ENCODE results near the gene LTB4R.
A peak's percentile ranks its signal among the peaks of the same experiment; 100 is the strongest.

Gene LTB4R

DNA sequence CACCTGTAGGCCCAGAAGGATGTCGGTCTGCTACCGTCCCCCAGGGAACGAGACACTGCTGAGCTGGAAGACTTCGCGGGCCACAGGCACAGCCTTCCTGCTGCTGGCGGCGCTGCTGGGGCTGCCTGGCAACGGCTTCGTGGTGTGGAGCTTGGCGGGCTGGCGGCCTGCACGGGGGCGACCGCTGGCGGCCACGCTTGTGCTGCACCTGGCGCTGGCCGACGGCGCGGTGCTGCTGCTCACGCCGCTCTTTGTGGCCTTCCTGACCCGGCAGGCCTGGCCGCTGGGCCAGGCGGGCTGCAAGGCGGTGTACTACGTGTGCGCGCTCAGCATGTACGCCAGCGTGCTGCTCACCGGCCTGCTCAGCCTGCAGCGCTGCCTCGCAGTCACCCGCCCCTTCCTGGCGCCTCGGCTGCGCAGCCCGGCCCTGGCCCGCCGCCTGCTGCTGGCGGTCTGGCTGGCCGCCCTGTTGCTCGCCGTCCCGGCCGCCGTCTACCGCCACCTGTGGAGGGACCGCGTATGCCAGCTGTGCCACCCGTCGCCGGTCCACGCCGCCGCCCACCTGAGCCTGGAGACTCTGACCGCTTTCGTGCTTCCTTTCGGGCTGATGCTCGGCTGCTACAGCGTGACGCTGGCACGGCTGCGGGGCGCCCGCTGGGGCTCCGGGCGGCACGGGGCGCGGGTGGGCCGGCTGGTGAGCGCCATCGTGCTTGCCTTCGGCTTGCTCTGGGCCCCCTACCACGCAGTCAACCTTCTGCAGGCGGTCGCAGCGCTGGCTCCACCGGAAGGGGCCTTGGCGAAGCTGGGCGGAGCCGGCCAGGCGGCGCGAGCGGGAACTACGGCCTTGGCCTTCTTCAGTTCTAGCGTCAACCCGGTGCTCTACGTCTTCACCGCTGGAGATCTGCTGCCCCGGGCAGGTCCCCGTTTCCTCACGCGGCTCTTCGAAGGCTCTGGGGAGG is at the start of gene LTB4R:
Gene LTB4R (plus strand): TSS at position 857 of the 959 bp plus-strand sequence. CDS start 4,150 bp downstream, outside the sequence.
- DNase-seq: no peak

- no peak for DNase-seq
Measured at GRCh38 chr14:24261969-24262327, 49.4 kb upstream of the LTB4R start.

- DNase-seq: no peak
Measured at GRCh38 chr14:24262821-24263733, 48.2 kb upstream of the LTB4R start, which contains the start of gene TGM1. Gene TGM1 (minus strand): TSS chr14:24263177. CDS start chr14:24262352, 825 bp downstream.

- DNase-seq: no peak
Measured at GRCh38 chr14:24263848-24264247, 47.5 kb upstream of the LTB4R start.

DNA sequence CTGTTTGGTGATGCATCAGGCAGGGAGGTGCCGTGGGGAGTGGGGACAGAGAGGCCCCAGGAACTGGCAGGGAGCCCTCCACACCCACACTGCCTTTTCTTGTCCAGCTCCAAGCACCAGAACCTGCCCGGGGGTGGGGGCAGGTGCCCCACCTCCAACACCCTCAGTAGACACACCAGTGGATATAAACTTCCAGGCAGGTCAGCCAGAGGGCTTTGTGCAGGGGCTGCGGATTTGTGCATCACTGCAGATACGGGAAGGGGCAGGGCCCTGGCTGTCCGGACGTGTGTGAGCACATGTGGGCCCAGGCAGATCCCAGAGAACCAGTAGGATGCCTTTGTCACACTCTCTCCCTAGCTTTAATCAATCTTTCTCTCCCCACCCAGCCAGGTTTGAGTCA is 47.0 kb upstream of the LTB4R start:
- DNase-seq: no peak

- DNase-seq: no peak
Measured at GRCh38 chr14:24266344-24267244, 44.7 kb upstream of the LTB4R start.

GRCh38 chr14:24267516-24267915 is 43.8 kb upstream of the LTB4R start:
- DNase-seq: no peak

- no peak for DNase-seq
Measured at GRCh38 chr14:24268225-24268624, 43.1 kb upstream of the LTB4R start.

DNA sequence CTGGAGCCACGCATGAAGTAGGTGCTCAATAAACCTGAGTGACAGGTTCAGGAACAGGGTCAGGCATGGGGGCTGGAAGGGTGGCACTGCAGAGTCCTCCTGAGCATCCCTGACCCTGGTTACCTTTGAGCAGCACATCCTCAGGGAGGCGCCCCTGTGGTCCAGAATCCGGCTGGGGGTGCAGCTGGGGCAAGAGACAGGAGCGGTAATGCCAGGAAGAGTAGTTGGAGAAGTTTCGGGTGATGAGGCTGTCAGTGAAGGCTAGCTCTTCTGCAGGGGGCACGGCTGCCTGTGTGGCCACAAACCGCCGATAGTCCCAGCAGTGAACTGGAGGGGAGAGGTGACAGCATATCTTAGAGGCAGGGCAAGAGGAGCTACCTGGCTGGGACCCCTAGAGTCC is 41.9 kb upstream of the LTB4R start:
- no peak for DNase-seq

DNA sequence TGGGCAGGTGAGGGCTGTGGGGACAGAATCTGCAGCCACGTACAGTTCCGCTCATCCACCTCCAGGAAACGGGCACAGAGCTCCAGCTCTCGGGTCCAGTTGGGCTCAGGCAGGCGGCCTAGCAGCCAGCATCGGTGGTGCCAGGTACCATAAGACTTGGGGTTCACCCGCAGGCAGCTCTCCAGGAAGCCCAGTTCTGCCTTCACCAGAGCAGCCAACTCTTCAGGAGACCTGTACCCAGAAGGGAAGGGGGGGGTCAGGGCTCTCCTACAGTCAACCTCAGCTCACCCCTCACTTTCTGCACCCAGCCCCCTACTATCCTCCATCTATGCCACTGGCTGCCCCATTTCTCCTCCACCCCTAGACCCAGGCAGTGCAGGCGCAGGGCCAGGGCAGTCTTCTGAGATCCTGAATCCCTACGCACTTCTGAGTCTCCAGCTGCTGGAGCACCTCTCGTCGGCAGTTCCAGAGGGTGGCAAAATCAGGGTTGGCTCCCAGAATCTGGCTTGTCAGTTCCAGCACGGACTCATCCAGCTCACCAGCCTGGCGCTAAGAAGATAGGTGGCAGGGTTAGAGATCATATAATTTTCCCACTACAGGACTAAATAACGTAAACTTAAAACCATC is 41.3 kb upstream of the LTB4R start:
- no peak for DNase-seq

GRCh38 chr14:24270537-24271133 is 40.7 kb upstream of the LTB4R start:
- no peak for DNase-seq

- DNase-seq: peak; percentile 74
Measured at GRCh38 chr14:24271134-24271833, 40.0 kb upstream of the LTB4R start, which contains the start of gene RABGGTA. Gene RABGGTA (minus strand): TSS chr14:24271597. CDS start chr14:24271115, 482 bp downstream.

DNA sequence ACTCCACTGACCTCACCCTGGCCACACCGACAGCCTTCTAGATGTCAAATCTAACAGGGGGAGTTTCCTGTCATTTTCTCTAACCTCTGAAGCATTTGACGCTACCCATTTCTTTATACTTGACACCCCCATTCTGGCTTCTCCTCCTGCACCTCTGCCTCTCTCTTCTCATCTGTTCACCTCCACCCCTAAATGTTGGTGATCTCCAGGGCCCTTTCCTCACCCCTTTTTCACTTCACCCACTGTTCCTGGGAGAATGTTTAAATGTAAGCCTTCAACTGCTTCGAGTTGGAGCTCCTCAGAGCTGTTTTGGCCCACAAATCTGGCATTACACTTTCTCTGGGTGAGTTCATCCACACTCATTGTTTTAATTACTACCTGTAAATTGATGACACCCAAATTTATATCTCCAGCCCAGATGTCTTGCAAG is 39.5 kb upstream of the LTB4R start:
- DNase-seq: no peak

DNA sequence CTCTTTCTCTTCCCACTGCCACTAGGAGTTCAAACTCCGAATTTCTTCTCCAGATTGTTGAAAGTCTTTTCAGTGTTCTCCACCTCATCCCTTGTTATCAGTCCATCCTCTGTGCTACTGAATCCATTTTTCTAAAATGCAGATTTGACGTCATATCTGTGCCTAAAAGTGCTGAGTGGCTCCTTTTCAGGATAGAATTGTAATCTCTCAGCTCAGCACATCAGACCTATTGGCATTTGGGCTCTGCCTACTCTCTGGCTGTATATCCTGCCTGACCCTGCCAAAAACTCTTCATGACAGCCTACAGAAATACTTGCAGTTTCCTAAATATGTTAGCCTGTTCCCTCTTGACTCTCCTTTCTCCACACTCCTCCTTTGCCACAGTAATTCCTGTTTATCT is 38.8 kb upstream of the LTB4R start:
- DNase-seq: no peak

DNA sequence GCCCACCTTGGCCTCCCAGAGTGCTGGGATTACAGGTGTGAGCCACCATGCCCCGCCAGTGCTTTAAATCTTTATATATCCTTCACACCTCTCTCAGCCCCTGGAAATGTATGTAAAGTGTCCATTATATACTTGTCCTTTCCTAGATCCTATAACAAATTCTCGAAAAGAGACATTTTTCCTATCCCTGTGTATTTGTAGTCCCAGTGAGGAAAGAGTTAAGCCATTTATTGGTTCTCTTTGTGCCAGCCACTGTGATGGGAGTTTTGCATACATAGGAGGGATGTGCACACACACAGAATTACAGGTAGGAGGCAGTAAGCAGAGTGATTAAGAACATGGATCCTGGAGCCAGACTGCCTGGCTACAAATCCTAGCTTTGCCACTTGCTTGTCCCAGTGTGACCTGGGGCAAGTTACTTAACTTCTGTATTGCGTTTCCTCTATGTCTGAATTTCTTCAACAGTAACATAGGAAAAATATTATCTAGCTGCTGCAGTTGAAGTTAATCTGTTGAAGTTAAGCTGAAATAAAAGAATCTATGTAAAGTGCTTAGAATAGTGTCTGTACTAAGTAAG is 37.8 kb upstream of the LTB4R start:
- no peak for DNase-seq

GRCh38 chr14:24274101-24274543 is 37.2 kb upstream of the LTB4R start:
- no peak for DNase-seq

DNA sequence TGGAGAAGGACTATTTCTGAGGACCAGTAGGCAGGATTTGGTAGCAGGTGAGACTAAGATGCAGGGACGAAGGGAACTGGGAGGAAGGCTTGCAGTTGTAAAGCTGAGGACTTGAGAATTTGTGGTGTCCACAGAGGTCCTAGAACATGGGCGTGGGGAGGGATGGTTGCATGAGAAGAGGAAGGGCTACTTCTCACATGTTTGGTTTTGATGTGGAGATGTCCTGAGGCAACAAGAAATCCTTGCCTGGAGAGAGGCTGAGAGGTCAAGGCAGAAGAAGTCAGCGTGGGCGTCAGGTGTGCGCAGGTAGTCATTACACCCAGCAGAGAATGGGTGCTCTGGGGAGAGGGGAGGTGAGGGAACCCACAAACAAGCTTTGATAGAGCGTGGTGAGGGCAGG is 34.2 kb upstream of the LTB4R start:
- DNase-seq: no peak

DNA sequence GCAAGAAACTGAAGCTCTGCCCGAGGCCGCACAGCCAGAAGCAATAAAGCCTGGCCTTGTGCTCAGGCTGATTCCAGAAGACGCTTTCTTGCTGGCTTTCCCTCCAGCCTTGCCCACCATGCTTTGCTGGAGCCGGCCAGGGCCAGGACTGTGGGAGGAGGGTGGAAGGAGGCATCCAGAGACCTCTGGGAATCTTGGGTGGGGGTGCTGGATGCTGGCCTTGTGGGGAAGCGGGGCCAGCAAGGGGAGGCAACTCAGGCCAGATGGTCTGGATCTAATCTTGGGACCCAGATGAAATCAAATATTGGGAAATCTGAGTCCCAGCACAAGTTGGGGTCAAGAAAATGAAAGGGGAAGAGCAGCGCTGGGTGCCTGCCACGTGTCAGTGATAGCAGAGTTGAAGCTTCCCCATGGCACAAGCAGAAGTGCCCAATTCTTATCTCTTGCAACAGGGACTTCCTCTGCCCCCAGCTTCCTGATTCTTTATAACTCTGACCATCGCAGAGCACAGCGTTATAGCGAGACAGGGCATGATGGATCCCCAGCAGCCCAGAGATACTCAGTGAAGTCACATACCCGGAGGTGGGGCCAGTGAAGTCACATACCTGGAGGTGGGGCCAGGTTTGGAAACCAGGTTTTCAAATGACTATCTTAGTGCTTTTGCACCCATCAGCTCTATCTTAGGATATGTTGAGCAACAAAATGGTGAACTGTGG is 33.5 kb upstream of the LTB4R start:
- no peak for DNase-seq

GRCh38 chr14:24278424-24278823 is 32.9 kb upstream of the LTB4R start:
- no peak for DNase-seq

Measured in amniotic stem cell (primary cell).